HG02588 (cell line): ENCODE measurements around the gene RPL35A.
"Not testable (repeated sequence)": the region's sequence is repeated elsewhere in the genome, so short reads cannot be mapped to it uniquely, and the experiment has no call there.

Experiments used
- ATAC-seq: cut with Tn5 transposase; IDR thresholded peaks from one replicate; pipeline ENCODE4 v1.9.1; 2021; ENCODE audit warnings: mild to moderate bottlenecking, moderate library complexity; ENCODE audit not compliant: unreplicated experiment

The RPL35A gene

GRCh38 chr3:197951392-197951990 is 1.5 kb downstream of the RPL35A start:
- no peak for ATAC-seq

- ATAC-seq, result no peak
Observed at GRCh38 chr3:197952440-197952839, 2.5 kb downstream of the RPL35A start.

- ATAC-seq, result no peak
Observed at GRCh38 chr3:197953325-197953724, 3.3 kb downstream of the RPL35A start.

GRCh38 chr3:197953881-197954280 is 3.9 kb downstream of the RPL35A start:
- ATAC-seq, result no peak

- ATAC-seq, result no peak
Observed at GRCh38 chr3:197955892-197956477, 6.0 kb downstream of the RPL35A start.

- ATAC-seq, result no peak
Observed at GRCh38 chr3:197956626-197956988, 6.6 kb downstream of the RPL35A start.

GRCh38 chr3:197957790-197958133 is 7.8 kb downstream of the RPL35A start:
- ATAC-seq, result no peak

- no peak for ATAC-seq
Observed at GRCh38 chr3:197958346-197958745, 8.4 kb downstream of the RPL35A start.

GRCh38 chr3:197958848-197959247 is 8.9 kb downstream of the RPL35A start:
- not testable (repeated sequence) for ATAC-seq

- ATAC-seq, result no peak
Observed at GRCh38 chr3:197959500-197959890, 9.5 kb downstream of the RPL35A start.

GRCh38 chr3:197959891-197960693 is 10.1 kb downstream of the RPL35A start, which contains the start of gene LMLN:
LMLN (plus strand) TSS chr3:197960217; CDS start chr3:197960246, 29 bp downstream.
- ATAC-seq, result peak; percentile 98

GRCh38 chr3:197960694-197961581 is 10.9 kb downstream of the RPL35A start:
- ATAC-seq, result no peak

- ATAC-seq, result no peak
Observed at GRCh38 chr3:197961582-197961945, 11.6 kb downstream of the RPL35A start.

- no peak for ATAC-seq
Observed at GRCh38 chr3:197963019-197963637, 13.1 kb downstream of the RPL35A start.

- ATAC-seq, result not testable (repeated sequence)
Observed at GRCh38 chr3:197967337-197967989, 17.5 kb downstream of the RPL35A start.

GRCh38 chr3:197970588-197970987 is 20.6 kb downstream of the RPL35A start:
- no peak for ATAC-seq

- ATAC-seq, result no peak
Observed at GRCh38 chr3:197974016-197974415, 24.0 kb downstream of the RPL35A start.

- ATAC-seq, result no peak
Observed at GRCh38 chr3:197975311-197975710, 25.3 kb downstream of the RPL35A start.

GRCh38 chr3:197983076-197983475 is 33.1 kb downstream of the RPL35A start:
- no peak for ATAC-seq

GRCh38 chr3:197989651-197990050 is 39.7 kb downstream of the RPL35A start:
- no peak for ATAC-seq
